HL-60 (cell line): ENCODE measurements around the gene IL20RB.

Experiments used
- DNase-seq, 2 experiments: peaks; one replicate each; pipeline ENCODE4 v3.0.0-alpha.2; 2010 to 2020; ENCODE audit warnings: low read depth in 1 of 2, low spot score in 1 of 2
- H3K27ac ChIP-seq: fragments of 250-450 bp; sonication (Bioruptor Pico); replicated peaks from 2 replicates; pipeline ENCODE4 v1.5.1; 2020; ENCODE audit warnings: mild to moderate bottlenecking, moderate library complexity
- H3K27me3 ChIP-seq: fragments of 250-450 bp; sonication (Bioruptor Pico); 2 replicates; pipeline ENCODE4 v1.5.1; 2021; ENCODE audit warnings: mild to moderate bottlenecking, moderate library complexity; ENCODE audit not compliant: insufficient read depth, poor library complexity, severe bottlenecking
- H3K4me3 ChIP-seq: replicated peaks from 2 replicates; pipeline ENCODE4 v1.5.1; 2011; ENCODE audit warnings: mild to moderate bottlenecking, control low read depth, low read length; ENCODE audit not compliant: insufficient read depth
- GABPA ChIP-seq: IDR thresholded peaks from 2 replicates; pipeline ENCODE4 v1.6.1; 2012; ENCODE audit warnings: low read depth
- POLR2AphosphoS5 ChIP-seq: IDR thresholded peaks from 2 replicates; pipeline ENCODE4 v1.6.1; 2012; ENCODE audit warnings: low read depth
- SPI1 ChIP-seq: IDR thresholded peaks from 2 replicates; pipeline ENCODE4 v1.6.1; 2012; ENCODE audit warnings: low read depth, mild to moderate bottlenecking, borderline replicate concordance
- TF ChIP-seq, protein P1 (sequence below): IDR thresholded peaks from 2 replicates; pipeline ENCODE4 v1.6.1; 2012; ENCODE audit warnings: low read depth; ENCODE audit not compliant: insufficient replicate concordance
- TF ChIP-seq, protein P2 (sequence below): IDR thresholded peaks from one replicate; pipeline ENCODE4 v1.5.1; 2011; ENCODE audit warnings: low read length, control low read depth, inconsistent platforms; ENCODE audit not compliant: insufficient read depth

IL20RB gene

DNA sequence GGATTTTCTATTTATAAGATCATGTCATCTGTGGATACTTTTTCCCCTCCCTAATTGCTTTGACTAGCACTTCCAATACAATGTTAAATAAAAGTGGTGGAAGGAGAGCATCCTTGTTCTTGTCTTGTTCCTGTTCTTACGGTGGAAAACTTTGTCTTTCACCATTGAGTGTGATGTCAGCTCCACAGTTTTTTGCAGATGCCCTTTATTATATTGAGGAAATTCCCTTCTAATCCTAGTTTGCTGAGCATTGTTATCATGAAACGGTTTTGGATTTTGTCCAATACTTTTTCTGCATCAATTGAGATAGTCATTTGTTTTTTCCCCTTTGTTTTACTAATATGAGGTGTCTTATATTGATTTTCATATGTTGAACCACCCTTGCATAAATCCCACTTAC, 19.9 kb upstream of the IL20RB start:
- no peak for DNase-seq
- H3K27ac ChIP-seq = no peak overlapping the region
- no peaks in the 10 kb centered on the region for H3K27me3 ChIP-seq
- no peak overlapping the region for H3K4me3 ChIP-seq
- TF ChIP-seq POLR2AphosphoS5 = no peak
- TF ChIP-seq, protein P1, sequence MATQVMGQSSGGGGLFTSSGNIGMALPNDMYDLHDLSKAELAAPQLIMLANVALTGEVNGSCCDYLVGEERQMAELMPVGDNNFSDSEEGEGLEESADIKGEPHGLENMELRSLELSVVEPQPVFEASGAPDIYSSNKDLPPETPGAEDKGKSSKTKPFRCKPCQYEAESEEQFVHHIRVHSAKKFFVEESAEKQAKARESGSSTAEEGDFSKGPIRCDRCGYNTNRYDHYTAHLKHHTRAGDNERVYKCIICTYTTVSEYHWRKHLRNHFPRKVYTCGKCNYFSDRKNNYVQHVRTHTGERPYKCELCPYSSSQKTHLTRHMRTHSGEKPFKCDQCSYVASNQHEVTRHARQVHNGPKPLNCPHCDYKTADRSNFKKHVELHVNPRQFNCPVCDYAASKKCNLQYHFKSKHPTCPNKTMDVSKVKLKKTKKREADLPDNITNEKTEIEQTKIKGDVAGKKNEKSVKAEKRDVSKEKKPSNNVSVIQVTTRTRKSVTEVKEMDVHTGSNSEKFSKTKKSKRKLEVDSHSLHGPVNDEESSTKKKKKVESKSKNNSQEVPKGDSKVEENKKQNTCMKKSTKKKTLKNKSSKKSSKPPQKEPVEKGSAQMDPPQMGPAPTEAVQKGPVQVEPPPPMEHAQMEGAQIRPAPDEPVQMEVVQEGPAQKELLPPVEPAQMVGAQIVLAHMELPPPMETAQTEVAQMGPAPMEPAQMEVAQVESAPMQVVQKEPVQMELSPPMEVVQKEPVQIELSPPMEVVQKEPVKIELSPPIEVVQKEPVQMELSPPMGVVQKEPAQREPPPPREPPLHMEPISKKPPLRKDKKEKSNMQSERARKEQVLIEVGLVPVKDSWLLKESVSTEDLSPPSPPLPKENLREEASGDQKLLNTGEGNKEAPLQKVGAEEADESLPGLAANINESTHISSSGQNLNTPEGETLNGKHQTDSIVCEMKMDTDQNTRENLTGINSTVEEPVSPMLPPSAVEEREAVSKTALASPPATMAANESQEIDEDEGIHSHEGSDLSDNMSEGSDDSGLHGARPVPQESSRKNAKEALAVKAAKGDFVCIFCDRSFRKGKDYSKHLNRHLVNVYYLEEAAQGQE = no peak
- no peak for TF ChIP-seq SPI1
- no peak for TF ChIP-seq GABPA
- TF ChIP-seq, protein P2, sequence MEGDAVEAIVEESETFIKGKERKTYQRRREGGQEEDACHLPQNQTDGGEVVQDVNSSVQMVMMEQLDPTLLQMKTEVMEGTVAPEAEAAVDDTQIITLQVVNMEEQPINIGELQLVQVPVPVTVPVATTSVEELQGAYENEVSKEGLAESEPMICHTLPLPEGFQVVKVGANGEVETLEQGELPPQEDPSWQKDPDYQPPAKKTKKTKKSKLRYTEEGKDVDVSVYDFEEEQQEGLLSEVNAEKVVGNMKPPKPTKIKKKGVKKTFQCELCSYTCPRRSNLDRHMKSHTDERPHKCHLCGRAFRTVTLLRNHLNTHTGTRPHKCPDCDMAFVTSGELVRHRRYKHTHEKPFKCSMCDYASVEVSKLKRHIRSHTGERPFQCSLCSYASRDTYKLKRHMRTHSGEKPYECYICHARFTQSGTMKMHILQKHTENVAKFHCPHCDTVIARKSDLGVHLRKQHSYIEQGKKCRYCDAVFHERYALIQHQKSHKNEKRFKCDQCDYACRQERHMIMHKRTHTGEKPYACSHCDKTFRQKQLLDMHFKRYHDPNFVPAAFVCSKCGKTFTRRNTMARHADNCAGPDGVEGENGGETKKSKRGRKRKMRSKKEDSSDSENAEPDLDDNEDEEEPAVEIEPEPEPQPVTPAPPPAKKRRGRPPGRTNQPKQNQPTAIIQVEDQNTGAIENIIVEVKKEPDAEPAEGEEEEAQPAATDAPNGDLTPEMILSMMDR = no peak

DNA sequence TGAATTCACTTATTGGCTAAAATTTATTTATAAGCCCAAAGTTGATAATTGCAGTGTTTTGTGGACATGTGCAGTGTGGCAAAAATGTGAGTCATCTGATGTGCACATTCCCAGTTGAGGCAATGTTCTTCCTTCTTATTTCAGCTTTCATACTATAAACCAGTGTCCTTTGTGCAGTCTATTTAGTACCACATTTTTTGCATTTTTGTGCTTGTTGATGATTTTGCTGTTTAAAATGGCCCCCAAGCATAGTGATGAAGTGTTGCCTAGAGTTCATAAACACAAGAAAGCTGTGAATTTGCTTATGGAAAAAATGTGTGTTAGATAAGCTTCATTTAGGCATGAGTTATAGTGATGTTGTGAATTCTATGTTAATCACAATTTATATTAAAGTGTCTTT, 19.4 kb upstream of the IL20RB start:
- TF ChIP-seq SPI1 = no peak
- TF ChIP-seq, protein P2 = no peak
- TF ChIP-seq, protein P1 = no peak
- TF ChIP-seq POLR2AphosphoS5 = no peak
- no peak for TF ChIP-seq GABPA

DNA sequence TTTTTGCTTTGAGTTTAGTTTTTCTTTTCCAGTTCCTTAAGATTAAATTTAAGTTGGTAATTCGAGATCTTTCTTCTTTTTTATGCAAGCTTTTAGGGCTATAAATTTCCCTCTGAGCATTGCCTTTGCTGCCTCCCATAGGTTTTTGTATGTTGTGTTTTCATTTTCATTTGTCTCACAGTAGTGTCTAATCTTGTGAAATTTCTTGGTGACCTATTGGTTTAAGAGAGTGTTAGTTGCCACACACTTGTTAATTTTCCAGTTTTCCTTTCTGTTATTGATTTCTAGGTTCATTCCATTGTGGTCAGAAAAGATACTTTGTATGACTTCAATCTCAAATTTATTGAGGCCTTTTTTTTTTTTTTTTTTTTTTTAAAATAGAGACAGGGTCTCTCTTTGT, 18.3 kb upstream of the IL20RB start:
- no peak for TF ChIP-seq POLR2AphosphoS5
- TF ChIP-seq, protein P1 = no peak
- TF ChIP-seq GABPA = no peak
- TF ChIP-seq SPI1 = no peak
- TF ChIP-seq, protein P2 = no peak
- DNase-seq = no peak
- no peak overlapping the region for H3K27ac ChIP-seq
- H3K27me3 ChIP-seq = no peaks in the 10 kb centered on the region
- H3K4me3 ChIP-seq = no peak overlapping the region

More for the DNA sequence above, 19.4 kb upstream of the IL20RB start:
- Histone ChIP-seq H3K4me3 (no peak overlapping the region), H3K27ac (no peak overlapping the region), H3K27me3 (no peaks in the 10 kb centered on the region)
- DNase-seq = peak in 1 of 2 experiments; percentile 13
